ENCODE measurements around the gene SPRED1.

SPRED1 gene

GRCh38 chr15:38252481-38253350 is at the start of gene SPRED1:
Gene SPRED1 (plus strand): TSS chr15:38252836. CDS start chr15:38253186, 350 bp downstream.
- no peak for DNase-seq

GRCh38 chr15:38205526-38206272 is 46.9 kb upstream of the SPRED1 start:
- DNase-seq, result no peak

GRCh38 chr15:38207621-38208020 is 45.0 kb upstream of the SPRED1 start:
- DNase-seq, result peak; percentile 19

GRCh38 chr15:38208206-38208605 is 44.4 kb upstream of the SPRED1 start:
- DNase-seq, result no peak

- DNase-seq, result no peak
These were observed 43.9 kb upstream of the SPRED1 start for GRCh38 chr15:38208779-38209178.

GRCh38 chr15:38211249-38211648 is 41.4 kb upstream of the SPRED1 start:
- no peak for DNase-seq

GRCh38 chr15:38211811-38212210 is 40.8 kb upstream of the SPRED1 start:
- no peak for DNase-seq

GRCh38 chr15:38212729-38213351 is 39.8 kb upstream of the SPRED1 start:
- no peak for DNase-seq

GRCh38 chr15:38213356-38213755 is 39.3 kb upstream of the SPRED1 start:
- DNase-seq, result no peak

GRCh38 chr15:38215707-38216106 is 36.9 kb upstream of the SPRED1 start:
- DNase-seq, result no peak

GRCh38 chr15:38216763-38217162 is 35.9 kb upstream of the SPRED1 start:
- DNase-seq, result peak; percentile 72

- DNase-seq, result peak; percentile 92
These were observed 35.4 kb upstream of the SPRED1 start for GRCh38 chr15:38217191-38217595.

- peak; percentile 51 for DNase-seq
These were observed 34.6 kb upstream of the SPRED1 start for GRCh38 chr15:38217788-38218609.

- DNase-seq, result no peak
These were observed 31.9 kb upstream of the SPRED1 start for GRCh38 chr15:38220606-38221273.

GRCh38 chr15:38224486-38224885 is 28.1 kb upstream of the SPRED1 start:
- DNase-seq, result no peak

GRCh38 chr15:38225381-38225780 is 27.3 kb upstream of the SPRED1 start:
- peak; percentile 15 for DNase-seq

- DNase-seq, result peak; percentile 89
These were observed 25.9 kb upstream of the SPRED1 start for GRCh38 chr15:38226608-38227266.

GRCh38 chr15:38227941-38228340 is 24.7 kb upstream of the SPRED1 start:
- no peak for DNase-seq

- no peak for DNase-seq
These were observed 24.0 kb upstream of the SPRED1 start for GRCh38 chr15:38228618-38229017.

GRCh38 chr15:38229705-38230310 is 22.8 kb upstream of the SPRED1 start:
- DNase-seq, result peak; percentile 69

- no peak for DNase-seq
These were observed 21.2 kb upstream of the SPRED1 start for GRCh38 chr15:38231436-38231835.

Data from fibroblast of skin of right biceps (primary cell).